Esophagus muscularis mucosa (tissue), 3 donors: Measurements from ENCODE around the gene EIF2A.

Source experiments
- CTCF ChIP-seq, 3 experiments: fragments of 200-600 bp in 2 of 3; fragments of 450-650 bp in 1 of 3; sonication (generic) in 2 of 3; IDR thresholded peaks; one replicate each; pipeline ENCODE4 v1.5.1; 2017 to 2019; ENCODE audit warnings: antibody characterized with exemption in 3 of 3, mild to moderate bottlenecking in 2 of 3, moderate library complexity in 1 of 3
- POLR2A ChIP-seq: fragments of 450-650 bp; IDR thresholded peaks from one replicate; pipeline ENCODE4 v1.6.1; 2017; ENCODE audit warnings: antibody characterized with exemption, moderate library complexity, mild to moderate bottlenecking, low read depth

GRCh38 chr3:150515210-150515609 is 31.4 kb upstream of the EIF2A start:
- TF ChIP-seq CTCF (IDR thresholded peaks at IDR 0.05) (no peak), POLR2A (no peak)
